ENCODE results near the gene RAB33A. TPM values are rescaled to one million over a fixed set of nuclear protein-coding genes. Genes with fewer than 3 reads are reported as not detected.

RAB33A gene
- total RNA-seq, 1 experiment from 2014 or later: not detected

- H3K4me1 ChIP-seq (ENCODE audit: control insufficient read depth in 1 of 2, insufficient read depth in 2 of 2, low read length in 2 of 2): no peaks in the 10 kb centered on the region
- BruUV-seq (replicated peaks): no TSS peak
- H3K36me3 ChIP-seq (ENCODE audit: control insufficient read depth in 1 of 2, insufficient read depth in 2 of 2, low read length in 2 of 2): no peaks in the 10 kb centered on the region; a peak in 2 of 4 replicates
- TF ChIP-seq CTCF (IDR thresholded peaks at IDR 0.05 in 2 of 3, conservative IDR thresholded peaks at IDR 0.05 in 1 of 3; ENCODE audit: borderline replicate concordance in 1 of 3, insufficient read depth in 1 of 3, low read depth in 2 of 3, low read length in 2 of 3) (no peak), EGR1 (IDR thresholded peaks at IDR 0.05; ENCODE audit: low read depth) (no peak), CEBPB (IDR thresholded peaks at IDR 0.05; ENCODE audit: low read depth) (no peak), ELF1 (IDR thresholded peaks at IDR 0.05; ENCODE audit: borderline replicate concordance, low read depth) (no peak), EZH2 (IDR thresholded peaks at IDR 0.05) (no peak), ZBTB33 (IDR thresholded peaks at IDR 0.05; ENCODE audit: extremely low read depth, insufficient replicate concordance, low read length) (no peak), YY1 (IDR thresholded peaks at IDR 0.05; ENCODE audit: extremely low read depth, insufficient replicate concordance, low read depth, low read length) (no peak), RAD21 (IDR thresholded peaks at IDR 0.05; ENCODE audit: low read depth) (no peak)
- no peak overlapping the region for H3K4me3 ChIP-seq (replicated peaks in 1 of 2; ENCODE audit: low read depth in 1 of 2, low read length in 2 of 2)
- no peaks in the 10 kb centered on the region for H3K9me2 ChIP-seq (ENCODE audit: insufficient read depth)
- no peak overlapping the region for H3K9ac ChIP-seq (ENCODE audit: low read length)
- DNase-seq (ENCODE audit: low read depth, low spot score) (no peak), ATAC-seq (no peak)
- RAD21 ChIA-PET (ENCODE audit: low non-redundant PET in 1 of 2, low total read pairs in 2 of 2, uncharacterized antibody in 2 of 2, unreplicated experiment in 2 of 2): no interaction called here
- no peaks in the 10 kb centered on the region for H3K9me3 ChIP-seq (ENCODE audit: control insufficient read depth in 1 of 2, insufficient read depth in 1 of 2, low read depth in 1 of 2, low read length in 2 of 2)
- H3K4me2 ChIP-seq (ENCODE audit: low read length): no peak overlapping the region
- no peak overlapping the region for H3K27ac ChIP-seq (ENCODE audit: low read depth, low read length)
- H3K79me2 ChIP-seq (ENCODE audit: insufficient read depth, low read length): no peaks in the 10 kb centered on the region
- no peaks in the 10 kb centered on the region for H3K27me3 ChIP-seq (ENCODE audit: insufficient read depth, low read length)
- no peak overlapping the region for H2AFZ ChIP-seq (ENCODE audit: low read depth, low read length, poor library complexity, severe bottlenecking)
- POLR2A ChIA-PET: no interaction called here
- intact Hi-C loops (cut with micrococcal nuclease): no loop called here
- CTCF ChIA-PET: no interaction called here
- no peaks in the 10 kb centered on the region for H4K20me1 ChIP-seq (ENCODE audit: insufficient read depth)
Measured at GRCh38 chrX:130130990-130131389, 40.8 kb upstream of the RAB33A start.

Measured in HCT116 (cell line).